Fibroblast of peridontal ligament (primary cell): ENCODE measurements around the gene KRI1.
"Not testable (repeated sequence)": the region's sequence is repeated elsewhere in the genome, so short reads cannot be mapped to it uniquely, and the experiment has no call there.

Experiments used
- DNase-seq: peaks from one replicate; pipeline ENCODE4 v3.0.0-alpha.2; 2010; ENCODE audit errors: extremely low read depth

KRI1 gene

DNA sequence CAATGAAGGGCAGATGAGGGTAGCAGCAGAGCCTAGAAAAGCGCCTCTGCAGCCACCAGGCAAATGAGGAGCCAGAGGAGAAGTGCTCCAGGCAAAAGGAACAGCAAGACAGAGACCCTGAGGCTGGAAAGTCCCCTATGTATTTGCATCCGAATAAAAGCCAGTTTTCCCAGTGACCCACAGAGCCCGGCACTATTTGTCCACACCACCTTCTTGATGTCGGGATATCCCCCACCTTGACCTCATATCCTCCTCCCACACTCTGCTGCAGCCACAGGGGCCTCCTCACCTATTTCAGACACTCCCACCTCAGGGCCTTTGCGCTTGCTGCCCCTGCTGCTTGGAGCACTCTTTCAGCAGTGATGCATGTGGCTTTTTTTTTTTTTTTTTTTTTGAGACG is 15.5 kb downstream of the KRI1 start:
- no peak for DNase-seq

DNA sequence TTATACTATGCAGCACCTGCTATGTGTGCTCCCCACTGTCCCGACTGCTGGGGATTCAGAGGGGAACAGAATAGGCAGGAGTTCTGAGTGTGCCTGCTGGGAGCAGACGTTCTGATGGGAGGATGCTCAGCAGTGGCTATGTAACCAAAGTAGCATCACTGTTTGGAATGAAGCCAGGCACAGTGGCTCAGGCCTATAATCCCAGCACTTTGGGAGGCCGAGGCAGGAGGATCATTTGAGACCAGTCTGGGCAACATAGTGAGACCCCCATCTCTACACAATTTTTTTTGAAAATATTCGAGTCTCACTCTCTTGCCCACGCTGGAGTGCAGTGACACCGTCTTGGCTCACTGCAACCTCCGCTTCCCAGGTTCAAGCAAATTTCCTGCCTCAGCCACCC is 16.1 kb downstream of the KRI1 start:
- DNase-seq, result no peak

DNA sequence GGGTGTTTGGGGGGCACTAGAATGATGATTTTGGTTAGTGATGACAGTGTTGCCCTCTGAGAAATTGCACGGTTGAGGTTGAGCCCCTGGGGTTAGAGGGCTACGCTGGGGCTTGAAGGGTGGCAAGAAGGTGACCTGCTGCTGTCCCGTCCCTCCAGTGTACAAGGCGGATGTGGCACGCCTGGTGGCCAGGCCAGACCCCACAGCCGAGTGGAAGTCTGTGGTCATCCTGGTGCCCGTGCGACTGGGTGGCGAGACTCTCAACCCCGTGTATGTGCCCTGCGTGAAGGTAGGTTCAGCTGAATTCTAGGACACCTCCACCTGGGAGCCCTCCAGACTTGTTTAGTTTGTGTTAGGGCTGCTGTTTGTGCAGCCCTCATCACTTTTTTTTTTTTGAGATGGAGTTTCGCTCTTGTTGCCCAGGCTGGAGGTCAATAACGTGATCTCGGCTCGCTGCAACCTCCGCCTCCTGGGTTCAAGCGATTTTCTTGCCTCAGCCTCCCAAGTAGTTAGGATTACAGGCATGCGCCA is 17.0 kb downstream of the KRI1 start:
- no peak for DNase-seq

DNA sequence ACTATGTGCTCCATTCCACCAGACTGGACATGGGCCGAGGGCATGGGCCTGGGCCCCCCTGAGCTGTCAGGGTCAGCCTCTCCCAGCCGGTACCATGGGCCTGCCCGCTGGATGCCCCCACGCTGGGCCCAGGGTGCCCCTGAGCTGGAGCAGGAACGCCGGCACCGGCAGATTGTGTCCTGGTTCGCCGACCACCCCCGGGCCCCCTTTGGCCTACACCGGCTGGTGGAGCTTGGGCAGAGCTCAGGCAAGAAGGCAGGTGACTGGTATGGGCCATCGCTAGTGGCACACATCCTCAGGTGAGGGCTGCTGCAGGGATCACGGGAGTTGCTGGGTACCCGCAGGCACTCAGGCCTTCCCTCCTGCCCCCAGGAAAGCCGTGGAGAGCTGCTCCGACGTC is 19.0 kb downstream of the KRI1 start:
- no peak for DNase-seq

DNA sequence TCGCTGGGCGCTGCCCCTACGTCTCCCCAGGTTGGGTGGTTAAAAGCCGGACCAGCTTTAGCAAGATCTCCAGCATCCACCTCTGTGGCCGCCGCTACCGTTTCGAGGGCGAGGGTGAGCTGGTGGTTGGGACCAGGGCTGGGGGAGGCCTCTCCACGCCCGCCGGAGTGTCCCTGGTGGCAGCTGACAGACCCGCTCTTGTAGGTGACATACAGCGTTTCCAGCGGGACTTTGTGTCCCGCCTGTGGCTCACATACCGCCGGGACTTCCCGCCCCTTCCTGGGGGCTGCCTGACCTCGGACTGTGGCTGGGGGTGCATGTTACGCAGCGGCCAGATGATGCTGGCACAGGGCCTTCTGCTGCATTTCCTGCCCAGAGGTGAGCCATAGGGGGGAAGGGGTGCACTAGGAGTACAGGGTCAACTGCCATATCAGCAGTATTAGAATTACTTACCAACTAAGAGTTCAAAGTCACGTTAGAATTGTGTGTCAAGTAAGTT is 21.0 kb downstream of the KRI1 start:
- DNase-seq, result no peak

DNA sequence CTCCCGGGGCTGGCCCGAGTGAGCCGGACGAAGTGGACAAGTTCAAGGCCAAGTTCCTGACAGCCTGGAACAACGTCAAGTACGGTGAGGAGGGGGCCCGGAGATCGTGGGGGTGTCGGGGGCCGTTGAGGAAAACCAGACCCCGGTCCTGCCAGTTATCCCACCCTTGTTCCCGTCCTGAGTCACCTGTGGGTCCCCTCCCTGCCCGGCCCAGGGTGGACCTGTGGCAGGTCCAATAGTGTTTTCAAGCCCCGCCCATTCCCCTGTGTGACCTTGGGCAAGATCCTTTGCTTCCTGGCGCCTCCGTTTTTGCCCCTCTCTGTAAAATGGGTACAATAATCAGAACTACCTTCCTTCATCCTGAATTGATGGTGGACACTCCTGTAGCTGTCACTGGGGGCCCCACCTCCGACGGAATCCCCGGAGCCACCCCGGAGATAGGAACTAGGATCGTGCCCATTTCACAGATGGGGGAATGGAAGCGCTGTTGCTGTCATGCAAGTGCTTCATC is 21.5 kb downstream of the KRI1 start:
- no peak for DNase-seq

DNA sequence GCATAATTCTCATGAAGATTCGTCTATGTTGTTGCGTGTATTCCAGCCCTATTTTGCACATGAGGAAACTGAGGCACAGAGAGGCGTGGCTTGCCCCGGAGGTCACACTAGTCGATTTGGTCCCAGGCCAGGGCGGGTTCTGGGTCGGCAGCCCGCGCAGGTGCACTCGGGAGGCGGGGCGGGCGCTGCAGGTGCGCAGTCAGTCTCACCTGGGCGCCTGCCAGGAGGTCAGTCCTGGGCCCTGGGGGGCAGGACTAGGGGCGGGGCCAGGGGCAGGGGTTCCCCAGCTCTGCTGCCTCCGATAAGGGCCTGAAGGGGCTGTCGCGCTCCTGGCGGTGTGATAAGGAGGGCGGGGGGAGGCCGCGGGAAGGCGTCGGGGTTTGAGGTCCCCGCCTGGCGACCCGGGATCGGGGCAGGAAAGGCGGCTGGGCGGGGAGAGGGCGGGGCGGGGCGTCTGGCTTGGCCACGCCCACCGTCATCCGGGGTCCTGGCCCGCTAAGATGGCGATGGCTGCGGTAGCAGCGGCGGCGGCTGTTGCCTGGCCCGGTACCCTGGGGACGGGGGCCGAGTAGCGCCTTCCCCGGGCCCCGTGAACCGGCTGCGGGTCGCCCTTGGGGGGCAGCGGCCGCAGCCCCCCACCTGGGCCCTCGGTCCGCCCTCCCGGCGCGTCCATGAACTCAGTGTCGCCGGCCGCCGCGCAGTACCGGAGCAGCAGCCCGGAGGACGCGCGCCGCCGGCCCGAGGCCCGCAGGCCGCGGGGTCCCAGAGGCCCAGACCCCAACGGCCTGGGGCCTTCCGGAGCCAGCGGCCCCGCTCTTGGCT is 22.2 kb downstream of the KRI1 start, which contains the start of gene ATG4D:
TSS of gene ATG4D (plus strand) at position 485 of the 822 bp plus-strand sequence. CDS start at position 672, 187 bp downstream.
- peak; percentile 44 for DNase-seq

DNA sequence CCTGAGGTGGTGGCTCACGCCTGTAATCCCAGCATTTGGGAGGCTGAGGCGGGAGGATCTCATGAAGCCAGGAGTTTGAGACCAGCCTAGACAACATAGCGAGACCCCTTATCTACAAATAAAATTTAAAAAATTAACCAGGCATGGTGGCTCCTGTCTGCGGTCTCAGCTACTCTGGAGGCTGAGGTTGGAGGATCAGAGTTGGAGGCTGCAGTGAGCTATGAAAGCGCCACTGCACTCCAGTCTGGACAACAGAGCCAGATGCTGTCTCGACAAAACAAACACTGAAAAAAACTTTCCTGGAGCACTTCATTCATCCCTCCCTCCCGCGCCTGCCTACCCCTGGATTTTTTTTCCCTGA is 22.8 kb downstream of the KRI1 start:
- no peak for DNase-seq

DNA sequence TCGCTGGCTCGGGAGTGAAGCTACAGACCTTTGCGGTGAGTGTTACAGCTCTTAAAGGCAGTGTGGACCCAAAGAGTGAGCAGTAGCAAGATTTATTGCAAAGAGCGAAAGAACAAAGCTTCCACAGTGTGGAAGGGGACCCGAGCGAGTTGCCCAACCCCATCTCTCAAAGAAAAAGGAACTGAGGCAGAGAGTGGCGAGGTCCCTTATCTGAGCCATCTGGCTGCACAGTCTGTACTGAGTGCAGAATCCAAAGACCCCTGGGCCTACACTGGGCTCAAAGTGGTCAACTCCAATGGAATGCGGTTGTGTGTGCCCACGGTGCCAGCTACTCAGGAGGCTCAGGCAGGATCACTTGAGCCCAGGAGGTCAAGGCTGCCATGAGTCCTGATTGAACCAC is 26.8 kb downstream of the KRI1 start:
- not testable (repeated sequence) for DNase-seq

DNA sequence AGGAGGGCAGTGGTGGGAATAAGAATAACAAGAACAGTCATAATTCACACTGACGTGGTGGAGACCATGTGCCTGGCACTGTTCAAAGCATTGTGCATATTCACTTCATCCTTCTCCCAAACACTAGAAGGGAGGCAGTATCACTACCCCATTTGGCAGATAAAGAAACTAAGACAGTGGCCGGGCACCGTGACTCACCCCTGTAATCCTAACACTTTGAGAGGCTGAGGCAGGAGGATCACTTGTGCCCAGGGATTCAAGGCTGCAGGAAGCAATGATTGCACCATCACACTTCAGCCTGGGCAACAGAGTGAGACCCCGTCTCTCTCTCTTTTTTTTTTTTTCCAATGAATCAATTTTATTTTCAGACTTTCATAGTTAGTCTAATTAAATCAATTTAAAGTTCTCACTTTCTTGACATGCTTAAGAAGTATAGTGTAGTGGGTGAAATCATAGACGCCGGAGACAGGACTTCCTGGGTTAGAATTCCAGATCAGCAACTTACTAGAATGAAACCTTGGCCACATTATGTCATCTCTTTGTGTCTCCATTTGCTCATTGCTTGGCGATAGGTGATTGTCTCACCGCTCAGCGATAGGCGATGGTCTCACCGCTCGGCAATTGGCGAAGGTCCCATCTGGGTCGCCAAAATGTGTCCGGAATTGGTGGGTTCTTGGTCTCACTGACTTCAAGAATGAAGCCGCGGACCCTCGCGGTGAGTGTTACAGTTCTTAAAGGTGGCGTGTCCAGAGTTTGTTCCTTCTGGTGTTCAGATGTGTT is 27.4 kb downstream of the KRI1 start:
- no peak for DNase-seq

DNA sequence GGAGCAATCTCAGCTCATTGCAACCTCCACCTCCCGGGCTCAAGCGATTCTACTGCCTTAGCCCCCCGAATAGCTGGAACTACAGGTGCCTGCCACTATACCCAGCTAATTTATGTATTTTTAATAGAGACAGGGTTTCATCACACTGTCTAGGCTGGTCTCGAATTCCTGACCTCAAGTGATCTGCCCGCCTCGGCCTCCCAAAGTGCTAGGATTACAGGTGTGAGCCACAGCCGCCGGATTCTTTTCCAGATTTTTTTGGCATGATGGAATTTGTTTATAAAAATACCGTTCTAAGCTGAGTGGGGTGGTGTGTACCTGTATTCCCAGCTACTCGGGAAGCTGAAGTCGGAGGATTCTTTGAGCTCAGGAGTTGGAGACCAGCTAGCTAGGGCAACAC is 28.1 kb downstream of the KRI1 start:
- no peak for DNase-seq

DNA sequence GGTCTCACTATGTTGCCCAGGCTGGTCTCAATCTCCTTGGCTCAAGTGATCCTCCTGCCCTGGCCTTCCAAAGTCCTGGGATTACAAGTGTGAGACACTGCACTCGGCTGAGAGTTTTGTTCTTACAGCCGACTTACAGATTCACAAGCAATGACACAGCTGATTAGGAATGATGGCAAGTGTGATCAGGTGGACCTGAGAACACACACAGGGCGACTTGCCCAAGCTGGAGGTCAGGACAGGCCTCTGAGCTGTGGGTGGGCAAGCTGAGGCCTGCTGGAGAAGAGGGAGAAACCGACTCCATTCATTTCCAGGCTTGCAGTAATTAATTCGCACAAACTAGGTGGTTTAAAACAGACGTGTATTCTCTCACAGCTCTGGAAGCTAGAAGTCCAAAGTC is 30.2 kb downstream of the KRI1 start:
- DNase-seq, result no peak

DNA sequence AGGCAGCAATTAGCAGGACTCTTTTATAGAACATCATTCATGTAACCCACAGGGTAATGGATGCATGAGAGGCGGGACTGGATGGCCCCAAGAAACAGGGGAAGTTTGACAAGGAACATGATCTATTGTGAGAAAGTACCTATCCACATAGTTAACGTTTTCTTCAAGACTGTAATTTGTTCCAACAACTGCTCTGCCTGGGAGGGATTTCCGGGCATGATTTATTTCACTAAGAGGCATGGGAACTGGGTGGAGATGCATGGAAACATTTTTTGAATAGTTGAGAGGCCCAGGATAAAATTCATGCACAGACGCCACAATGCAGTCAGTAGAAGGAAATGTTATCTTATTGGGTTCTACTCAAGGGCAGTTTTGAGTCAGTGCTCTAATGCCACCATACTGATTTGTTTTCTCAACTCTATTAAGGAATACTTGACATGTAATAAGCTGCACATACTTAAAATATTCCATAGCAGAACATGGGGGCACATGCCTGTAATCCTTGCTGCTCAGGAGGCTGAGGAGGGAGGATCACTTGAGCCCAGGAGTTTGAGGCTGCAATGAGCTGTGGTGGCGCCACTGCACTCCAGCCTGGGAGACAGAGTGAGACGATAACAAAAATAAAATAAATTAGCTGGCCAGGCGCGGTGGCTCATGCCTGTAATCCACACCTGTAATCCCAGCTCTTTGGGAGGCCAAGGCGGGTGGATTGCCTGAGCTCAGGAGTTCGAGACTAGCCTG is 32.0 kb downstream of the KRI1 start:
- DNase-seq, result peak; percentile 77

DNA sequence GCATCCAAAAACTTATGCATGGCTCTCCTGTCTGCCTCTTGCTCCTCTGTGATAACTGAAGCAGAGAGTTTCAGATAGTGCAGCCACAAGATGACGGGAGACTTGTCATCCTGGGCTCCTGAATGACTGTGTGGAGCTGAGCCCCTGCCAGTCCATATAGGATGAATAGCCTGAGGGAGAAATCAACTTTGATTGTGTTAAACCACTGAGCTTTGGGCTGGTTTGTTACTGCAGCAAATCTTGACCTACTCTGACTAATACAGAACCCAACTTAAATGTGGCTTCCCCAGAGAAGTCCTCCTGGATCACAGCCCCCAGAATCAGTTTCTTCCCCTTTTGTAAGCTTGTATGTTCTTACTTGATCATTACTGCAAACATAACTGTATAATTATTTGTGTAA is 33.4 kb downstream of the KRI1 start:
- no peak for DNase-seq

DNA sequence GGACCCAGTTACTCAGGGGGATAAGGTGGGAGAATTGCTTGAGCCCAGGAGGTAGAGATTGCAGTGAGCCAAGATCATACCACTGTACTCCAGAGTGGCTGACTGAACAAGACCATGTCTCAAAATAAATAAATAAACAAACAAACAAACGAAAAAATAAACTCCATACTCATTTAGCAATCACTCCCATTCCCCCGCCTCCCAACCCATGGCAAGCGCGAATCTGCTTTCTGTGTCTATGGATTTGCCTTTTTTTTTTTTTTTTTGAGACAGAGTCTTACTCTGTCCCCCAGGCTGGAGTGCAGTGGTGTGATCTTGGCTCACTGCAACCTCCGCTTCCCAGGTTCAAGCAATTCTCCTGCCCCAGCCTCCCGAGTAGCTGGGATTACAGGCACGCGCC is 38.9 kb downstream of the KRI1 start:
- DNase-seq, result not testable (repeated sequence)

DNA sequence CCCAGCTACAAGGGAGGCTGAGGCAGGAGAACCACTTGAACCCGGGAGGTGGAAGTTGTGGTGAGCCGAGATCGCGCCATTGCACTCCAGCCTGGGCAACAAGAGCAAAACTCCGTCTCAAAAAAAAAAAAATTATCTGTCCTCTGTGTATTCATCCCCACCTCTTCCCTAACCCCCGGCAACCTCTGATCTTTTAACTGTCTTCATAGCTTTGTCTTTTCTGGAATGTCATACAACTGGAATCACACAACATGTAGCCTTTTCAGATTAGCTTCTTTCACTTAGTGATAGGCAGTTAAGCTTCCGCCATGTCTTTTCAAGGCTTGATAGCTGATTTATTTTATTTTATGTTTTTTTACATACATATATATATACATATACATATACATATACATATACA is 40.2 kb downstream of the KRI1 start:
- no peak for DNase-seq

DNA sequence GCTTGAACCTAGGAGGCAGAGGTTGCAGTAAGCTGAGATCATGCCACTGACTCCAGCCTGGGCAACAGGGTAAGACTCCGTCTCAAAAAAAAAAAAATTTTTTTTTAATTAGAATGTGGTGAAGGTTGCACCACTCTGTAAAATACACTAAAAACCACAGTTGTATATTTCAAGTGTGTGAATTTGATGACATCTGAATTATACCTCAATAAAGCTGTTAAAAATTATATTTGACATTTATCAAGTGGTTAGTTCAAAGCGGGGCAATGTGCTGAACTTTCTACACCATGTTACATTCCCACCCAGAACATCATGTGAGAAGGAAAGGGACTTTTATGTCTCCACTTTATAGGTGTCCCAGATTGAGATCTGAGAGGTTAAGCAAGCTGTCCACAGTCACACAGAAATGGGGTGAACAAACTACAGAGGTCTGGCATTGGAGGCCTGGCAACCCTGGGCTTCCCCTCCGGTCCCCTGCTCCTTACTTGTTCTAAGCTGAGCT is 42.6 kb downstream of the KRI1 start:
- no peak for DNase-seq

DNA sequence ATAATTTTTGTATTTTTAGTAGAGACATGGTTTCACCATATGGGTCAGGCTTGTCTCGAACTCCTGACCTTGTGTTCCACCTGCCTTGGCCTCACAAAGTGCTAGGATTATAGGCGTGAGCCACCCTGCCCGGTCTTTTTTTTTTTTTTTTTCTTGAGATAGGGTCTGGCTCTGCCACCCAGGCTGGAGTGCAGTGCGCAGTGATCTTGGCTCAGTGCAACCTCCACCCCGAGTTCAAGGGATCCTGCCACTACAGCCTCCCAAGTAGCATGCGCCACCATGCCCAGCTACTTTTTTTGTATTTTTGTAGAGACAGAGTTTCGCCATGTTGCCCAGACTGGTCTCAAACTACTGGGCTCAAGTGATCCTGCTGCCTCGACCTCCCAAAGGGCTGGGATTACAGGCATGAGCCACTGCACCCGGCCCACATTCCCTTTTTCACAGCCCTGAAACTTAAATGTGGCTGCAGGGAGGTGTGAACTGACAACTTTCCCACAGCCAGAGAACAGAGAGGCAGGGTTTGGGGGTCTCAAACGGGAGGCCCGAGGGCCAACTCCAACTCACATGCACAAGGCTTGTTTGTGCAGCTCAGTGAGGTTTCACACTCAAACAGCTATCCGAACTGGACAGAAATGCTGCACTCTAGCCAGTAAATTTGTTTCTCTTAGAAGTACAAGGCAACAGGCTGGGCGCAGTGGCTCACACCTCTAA is 44.2 kb downstream of the KRI1 start:
- DNase-seq, result no peak

DNA sequence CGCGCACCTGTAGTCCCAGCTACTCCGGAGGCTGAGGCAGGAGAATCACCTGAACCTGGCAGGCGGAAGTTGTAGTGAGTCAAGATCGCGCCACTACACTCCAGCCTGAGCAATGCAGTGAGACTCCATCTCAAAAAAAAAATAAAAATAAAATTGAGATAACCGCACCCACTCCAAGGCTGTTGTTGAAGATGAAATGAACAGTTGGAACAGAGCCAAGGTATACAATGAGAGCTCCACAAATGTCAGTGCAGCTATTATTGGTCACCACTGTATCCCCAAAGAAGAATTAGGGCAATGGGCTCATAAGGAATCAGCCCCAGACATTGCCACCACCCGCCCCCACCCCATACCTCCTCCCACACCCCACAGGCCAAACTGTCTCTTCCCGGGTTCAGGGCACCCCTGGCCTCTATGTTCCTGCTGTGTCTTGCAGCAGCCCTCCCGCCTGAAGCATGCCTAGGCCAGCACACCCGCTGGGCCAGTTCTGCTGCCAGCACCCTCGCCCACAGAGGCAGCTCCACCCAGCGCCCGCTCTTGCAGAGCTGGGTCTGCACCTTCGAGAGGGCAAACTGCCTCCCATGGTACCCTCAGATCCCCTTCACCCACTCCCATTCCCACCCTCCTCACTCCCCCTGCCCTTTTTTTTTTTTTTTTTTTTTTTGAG is 45.0 kb downstream of the KRI1 start:
- DNase-seq, result no peak

DNA sequence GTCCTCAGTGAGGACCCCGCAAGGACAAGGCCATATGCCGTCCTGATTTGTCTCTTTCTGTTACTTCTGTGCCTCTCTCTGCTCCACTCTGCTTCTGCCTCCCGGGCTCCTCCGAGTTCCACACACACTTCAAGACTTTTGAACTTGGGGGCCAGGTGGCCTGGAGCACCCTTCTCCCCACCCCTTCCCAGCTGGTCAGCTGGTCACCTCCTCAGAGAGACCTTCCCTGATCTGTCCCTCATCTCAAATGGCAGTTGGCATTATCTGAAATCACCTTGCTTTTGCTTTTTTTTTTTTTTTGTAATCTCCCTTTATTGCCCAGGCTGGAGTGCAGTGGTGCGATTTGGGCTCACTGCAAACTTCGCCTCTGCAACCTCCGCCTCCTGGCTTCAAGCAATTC is 46.4 kb downstream of the KRI1 start:
- DNase-seq, result no peak
